ENCODE results near the gene NOS1AP. TPM values are rescaled to one million over a fixed set of nuclear protein-coding genes. Genes with fewer than 3 reads are reported as not detected.

The NOS1AP gene
- total and polyA plus RNA-seq, 2 experiments from 2014 or later = 4.9 to 6.6 TPM

- Histone ChIP-seq H3K4me1 (ENCODE audit: low read depth) (peaks cover 15% of the 10 kb centered on the region), H3K36me3 (no peaks in the 10 kb centered on the region), H3K27me3 (no peaks in the 10 kb centered on the region), H3K9me3 (ENCODE audit: low read depth) (no peaks in the 10 kb centered on the region), H3K27ac (no peak overlapping the region), H3K4me3 (no peak overlapping the region)
- TF ChIP-seq CTCF (IDR thresholded peaks at IDR 0.05; ENCODE audit: low read depth, low read length) = no peak
- no peak for DNase-seq (ENCODE audit: low read depth in 1 of 2, low spot score in 1 of 2)
These were observed 5.0 kb downstream of the NOS1AP start for GRCh38 chr1:162074276-162075005.

- Histone ChIP-seq H3K36me3 (no peaks in the 10 kb centered on the region), H3K27ac (no peak overlapping the region), H3K4me1 (ENCODE audit: low read depth) (peaks cover 22% of the 10 kb centered on the region), H3K4me3 (no peak overlapping the region), H3K27me3 (no peaks in the 10 kb centered on the region), H3K9me3 (ENCODE audit: low read depth) (no peaks in the 10 kb centered on the region)
- no peak for TF ChIP-seq CTCF (IDR thresholded peaks at IDR 0.05; ENCODE audit: low read depth, low read length)
- DNase-seq (ENCODE audit: low read depth in 1 of 2, low spot score in 1 of 2) = no peak
These were observed 6.4 kb downstream of the NOS1AP start for GRCh38 chr1:162075862-162076261.

GRCh38 chr1:162077648-162078299, 8.3 kb downstream of the NOS1AP start:
- H3K9me3 ChIP-seq (ENCODE audit: low read depth) = no peaks in the 10 kb centered on the region
- H3K4me1 ChIP-seq (ENCODE audit: low read depth) = peaks cover 12% of the 10 kb centered on the region

GRCh38 chr1:162079030-162079429, 9.5 kb downstream of the NOS1AP start:
- DNase-seq (ENCODE audit: low read depth in 1 of 2, low spot score in 1 of 2) = no peak
- Histone ChIP-seq H3K27ac (no peak overlapping the region), H3K27me3 (no peaks in the 10 kb centered on the region), H3K4me3 (no peak overlapping the region), H3K9me3 (ENCODE audit: low read depth) (no peaks in the 10 kb centered on the region), H3K4me1 (ENCODE audit: low read depth) (peaks cover 12% of the 10 kb centered on the region), H3K36me3 (no peaks in the 10 kb centered on the region)
- TF ChIP-seq CTCF (IDR thresholded peaks at IDR 0.05; ENCODE audit: low read depth, low read length) = no peak

More at GRCh38 chr1:162077648-162078299, 8.3 kb downstream of the NOS1AP start:
- no peak overlapping the region for H3K27ac ChIP-seq
- TF ChIP-seq CTCF (IDR thresholded peaks at IDR 0.05; ENCODE audit: low read depth, low read length) = no peak
- no peaks in the 10 kb centered on the region for H3K36me3 ChIP-seq
- DNase-seq (ENCODE audit: low read depth in 1 of 2, low spot score in 1 of 2) = no peak
- H3K27me3 ChIP-seq = no peaks in the 10 kb centered on the region
- no peak overlapping the region for H3K4me3 ChIP-seq

- no peak for TF ChIP-seq CTCF (IDR thresholded peaks at IDR 0.05; ENCODE audit: low read depth, low read length)
- Histone ChIP-seq H3K9me3 (ENCODE audit: low read depth) (no peaks in the 10 kb centered on the region), H3K4me3 (no peak overlapping the region), H3K4me1 (ENCODE audit: low read depth) (peaks cover 12% of the 10 kb centered on the region), H3K36me3 (no peaks in the 10 kb centered on the region), H3K27me3 (no peaks in the 10 kb centered on the region), H3K27ac (no peak overlapping the region)
- DNase-seq (ENCODE audit: low read depth in 1 of 2, low spot score in 1 of 2) = no peak
These were observed 11.1 kb downstream of the NOS1AP start for GRCh38 chr1:162080472-162081015.
